Common myeloid progenitor, CD34-positive (primary cell): ENCODE measurements around the gene EN1.

Experiments
- CTCF ChIA-PET: fragments of 350-600 bp; sonication (Branson Sonifier 250); formaldehyde crosslinking; loops from one replicate; lab custom pipeline; 2021; ENCODE audit warnings: antibody characterized with exemption; lab: Charles Lee
- POLR2A ChIA-PET: fragments of 350-600 bp; sonication (Branson Sonifier 250); formaldehyde crosslinking; loops from one replicate; lab custom pipeline; 2021; ENCODE audit warnings: antibody characterized with exemption; lab: Charles Lee
- DNase-seq, 3 donors: peaks; one replicate each; pipeline versions ENCODE4 v3.0.0 to v3.0.0-alpha.2; 2013
- H3K27ac ChIP-seq, 2 experiments: 1 replicate in 1 of 2; 2 replicates in 1 of 2; pipeline ENCODE4 v1.7.0; 2013; ENCODE audit warnings: inconsistent platforms in 2 of 2, low read length in 2 of 2, mild to moderate bottlenecking in 2 of 2, low read depth in 1 of 2, moderate library complexity in 1 of 2; ENCODE audit not compliant: severe bottlenecking in 2 of 2, insufficient read depth in 1 of 2, poor library complexity in 1 of 2
- H3K27me3 ChIP-seq, 5 experiments: replicated peaks in 2 of 5; 1 replicate in 3 of 5; 2 replicates in 2 of 5; pipeline versions ENCODE4 v1.6.1 to v1.7.0; 2013; ENCODE audit warnings: low read length in 4 of 5, mild to moderate bottlenecking in 2 of 5, moderate library complexity in 2 of 5, inconsistent platforms in 1 of 5; ENCODE audit not compliant: insufficient read depth in 5 of 5, control insufficient read depth in 4 of 5
- H3K36me3 ChIP-seq, 4 experiments: 1 replicate in 2 of 4; 2 replicates in 2 of 4; pipeline versions ENCODE4 v1.6.1 to v1.7.0; 2013; ENCODE audit warnings: low read length in 3 of 4, control low read depth in 1 of 4, mild to moderate bottlenecking in 1 of 4; ENCODE audit not compliant: control insufficient read depth in 4 of 4, insufficient read depth in 4 of 4
- H3K4me1 ChIP-seq, 4 experiments: 1 replicate in 3 of 4; 2 replicates in 1 of 4; pipeline versions ENCODE4 v1.6.1 to v1.7.1; 2013; ENCODE audit warnings: low read length in 3 of 4, mild to moderate bottlenecking in 3 of 4, control low read depth in 1 of 4, inconsistent platforms in 1 of 4, moderate library complexity in 1 of 4; ENCODE audit not compliant: control insufficient read depth in 4 of 4, insufficient read depth in 4 of 4; ENCODE audit errors: control extremely low read depth in 1 of 4
- H3K4me3 ChIP-seq, 7 experiments: 1 replicate in 4 of 7; 2 replicates in 3 of 7; pipeline versions ENCODE4 v1.5.1 to v1.7.0; 2013; ENCODE audit warnings: mild to moderate bottlenecking in 7 of 7, low read length in 6 of 7, moderate library complexity in 6 of 7, inconsistent platforms in 2 of 7, low read depth in 2 of 7, control low read depth in 1 of 7; ENCODE audit not compliant: insufficient read depth in 4 of 7, control insufficient read depth in 1 of 7; ENCODE audit errors: extremely low read depth in 1 of 7
- H3K9me3 ChIP-seq, 5 experiments: 1 replicate in 4 of 5; 2 replicates in 1 of 5; pipeline versions ENCODE4 v1.6.1 to v1.7.1; 2013; ENCODE audit warnings: low read length in 4 of 5, mild to moderate bottlenecking in 2 of 5, inconsistent platforms in 1 of 5, low read depth in 1 of 5, moderate library complexity in 1 of 5; ENCODE audit not compliant: control insufficient read depth in 4 of 5, insufficient read depth in 2 of 5; ENCODE audit errors: control extremely low read depth in 1 of 5
- WGBS: methylation state at CpG from one replicate; pipeline ENCODE4 v1.1.5; 2013; ENCODE audit not compliant: insufficient coverage; 5-methylcytosine and 5-hydroxymethylcytosine counted together

The EN1 gene

DNA sequence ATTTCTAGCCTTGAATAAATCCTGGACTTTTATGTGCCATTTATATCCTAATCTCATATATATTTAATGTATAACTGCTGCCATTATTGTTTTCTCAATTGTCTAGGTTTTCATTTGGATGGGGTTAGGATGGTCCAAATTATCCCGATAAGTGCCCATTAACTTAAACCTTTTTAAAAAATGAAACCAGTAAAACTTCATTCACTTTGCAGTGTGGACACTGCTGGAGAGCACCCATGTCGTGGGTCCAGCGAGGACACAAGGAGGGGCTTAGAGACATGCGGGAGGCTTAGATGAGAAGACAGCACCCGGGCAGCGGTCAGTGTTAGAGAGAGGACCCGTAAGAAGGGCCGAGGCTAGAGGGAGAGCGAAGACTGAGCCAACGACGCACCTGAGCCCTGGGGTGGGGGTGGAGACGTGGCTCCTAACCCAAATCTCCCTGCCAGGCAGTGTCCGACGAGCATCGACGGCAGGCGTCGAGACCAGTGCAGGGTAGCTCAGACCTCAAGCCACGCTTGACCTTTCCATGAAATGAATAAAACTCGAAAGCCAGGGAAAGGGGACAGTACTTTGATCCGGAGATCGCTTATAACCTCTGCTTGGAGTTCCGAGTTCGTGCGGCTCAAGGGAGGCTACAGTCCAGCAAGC is 9.0 kb upstream of the EN1 start:
- 6% methylated on average over 24 of the region's 25 CpGs for WGBS
- CTCF ChIA-PET, result interaction anchor here (1.0 to 11.8 kb wide), 4 partner anchors 9 to 634 kb away, joined by 3 to 71 read pairs (median 13); partner anchors contain the start of gene EN1
- peaks cover 0 to 24% (median 10%) of the 10 kb centered on the region in 4 experiments for H3K4me1 ChIP-seq
- no peaks in the 10 kb centered on the region for H3K36me3 ChIP-seq
- H3K27ac ChIP-seq, result no peak overlapping the region
- peaks cover 0 to 3% (median 0%) of the 10 kb centered on the region in 5 experiments for H3K9me3 ChIP-seq
- POLR2A ChIA-PET, result no interaction called here
- no peak for DNase-seq
- H3K4me3 ChIP-seq, result peak overlapping the region in 2 of 7 experiments; percentile 68 to 71
- H3K27me3 ChIP-seq, result peaks cover 17 to 100% (median 78%) of the 10 kb centered on the region in 5 experiments

DNA sequence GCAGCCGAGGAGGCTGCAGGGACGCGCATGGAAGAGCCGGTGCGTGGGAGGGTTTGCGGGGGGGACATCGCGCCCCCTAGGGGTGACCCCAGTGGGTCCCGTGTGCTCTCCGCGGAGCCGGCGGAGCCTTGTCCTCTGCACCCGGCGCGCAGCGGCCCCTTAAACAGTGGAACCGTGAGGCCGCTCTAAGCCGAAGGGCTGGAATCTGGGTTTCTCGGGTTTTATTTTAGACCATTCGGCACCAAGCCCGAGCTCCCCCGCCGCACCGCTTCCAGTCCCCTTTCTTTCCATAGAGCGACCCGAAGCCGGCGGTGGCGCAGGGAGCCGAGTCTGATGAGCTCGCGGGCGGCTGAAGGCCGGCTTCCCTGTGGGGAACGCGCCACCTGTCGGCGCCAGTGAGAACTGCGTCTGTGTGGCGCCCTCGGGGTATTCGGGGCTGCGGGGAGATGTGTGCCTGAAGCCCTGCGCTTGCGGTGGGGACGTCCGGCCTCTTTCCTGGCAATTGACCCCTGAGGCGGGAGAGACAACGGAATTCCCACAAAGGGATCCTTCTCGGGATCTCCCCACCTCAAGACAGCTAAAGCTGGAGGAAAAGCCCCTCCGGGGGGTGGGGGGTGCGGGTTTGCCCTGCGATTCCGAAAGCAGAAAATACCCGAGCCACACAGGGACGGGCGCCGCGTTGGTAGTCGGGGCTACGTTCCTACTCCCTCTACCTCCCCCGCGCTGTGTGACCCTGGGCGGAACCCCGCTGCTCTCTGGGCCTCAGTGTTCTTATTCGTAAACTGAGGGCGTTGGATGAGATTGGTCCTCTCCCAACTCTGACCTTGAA is 8.2 kb upstream of the EN1 start:
- H3K27me3 ChIP-seq, result peaks cover 17 to 100% (median 84%) of the 10 kb centered on the region in 5 experiments
- H3K36me3 ChIP-seq, result no peaks in the 10 kb centered on the region
- peak; percentile 78 to 89 (median 88) for DNase-seq
- peak overlapping the region in 5 of 7 experiments; percentile 11 to 71 (median 43) for H3K4me3 ChIP-seq
- no peak overlapping the region for H3K27ac ChIP-seq
- H3K9me3 ChIP-seq, result peaks cover 0 to 5% (median 0%) of the 10 kb centered on the region in 5 experiments
- 0% methylated on average over 62 of the region's 69 CpGs for WGBS
- peaks cover 0 to 24% (median 10%) of the 10 kb centered on the region in 4 experiments for H3K4me1 ChIP-seq
- ChIA-PET CTCF (interaction anchor here (0.8 to 11.8 kb wide), 14 partner anchors 9 to 819 kb away, joined by 3 to 71 read pairs (median 4); no protein-coding TSS in a partner anchor), POLR2A (no interaction called here)

DNA sequence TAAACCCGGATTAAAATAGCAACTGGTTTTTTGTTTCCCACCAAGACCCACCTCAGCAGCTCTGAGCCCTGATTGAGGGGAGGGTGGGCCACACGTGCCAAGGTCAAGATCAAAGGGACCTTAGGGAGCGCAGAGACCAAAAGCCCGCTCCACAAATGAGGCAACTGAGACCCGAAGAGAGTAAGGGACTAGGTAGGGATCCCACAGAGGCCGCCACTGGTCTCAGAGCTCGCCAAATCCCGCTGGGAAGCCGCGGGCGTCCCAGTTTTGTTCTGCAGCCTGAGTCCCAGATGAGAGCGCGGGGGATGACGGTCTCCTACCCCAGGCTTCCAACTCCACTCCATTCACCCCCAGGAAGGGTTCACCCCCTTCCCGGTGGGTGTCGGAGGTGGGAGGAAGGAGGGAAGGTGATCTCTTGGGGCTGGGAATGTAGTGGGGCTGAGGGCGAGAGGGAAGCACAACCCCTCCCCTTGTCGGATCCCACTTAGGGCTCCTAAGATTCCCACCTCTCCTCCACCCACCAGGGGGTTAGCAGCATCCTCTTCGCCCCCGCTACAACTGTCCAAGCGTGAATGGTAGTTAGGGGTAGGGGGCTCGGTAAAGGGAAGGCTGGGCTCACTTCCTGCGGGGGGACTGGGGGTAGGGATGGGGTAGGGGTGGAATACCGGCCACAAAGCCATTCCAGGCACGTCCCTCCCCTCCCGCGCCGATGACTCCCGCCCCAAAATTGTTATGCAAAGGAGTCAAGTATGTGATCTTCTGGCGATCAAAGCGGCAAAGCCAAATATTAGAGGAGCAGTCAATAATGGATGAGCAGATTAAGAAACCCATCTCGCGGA is 7.3 kb upstream of the EN1 start:
- Histone ChIP-seq H3K36me3 (no peaks in the 10 kb centered on the region), H3K27me3 (peaks cover 11 to 100% (median 85%) of the 10 kb centered on the region in 5 experiments), H3K4me1 (peaks cover 0 to 24% (median 10%) of the 10 kb centered on the region in 4 experiments), H3K9me3 (peaks cover 0 to 5% (median 0%) of the 10 kb centered on the region in 5 experiments), H3K27ac (no peak overlapping the region), H3K4me3 (no peak overlapping the region)
- WGBS, result 8% methylated on average over 5 of the region's 33 CpGs
- ChIA-PET POLR2A (no interaction called here), CTCF (interaction anchor here (0.8 to 11.8 kb wide), 15 partner anchors 9 to 818 kb away, joined by 3 to 71 read pairs (median 4); no protein-coding TSS in a partner anchor)
- no peak for DNase-seq

DNA sequence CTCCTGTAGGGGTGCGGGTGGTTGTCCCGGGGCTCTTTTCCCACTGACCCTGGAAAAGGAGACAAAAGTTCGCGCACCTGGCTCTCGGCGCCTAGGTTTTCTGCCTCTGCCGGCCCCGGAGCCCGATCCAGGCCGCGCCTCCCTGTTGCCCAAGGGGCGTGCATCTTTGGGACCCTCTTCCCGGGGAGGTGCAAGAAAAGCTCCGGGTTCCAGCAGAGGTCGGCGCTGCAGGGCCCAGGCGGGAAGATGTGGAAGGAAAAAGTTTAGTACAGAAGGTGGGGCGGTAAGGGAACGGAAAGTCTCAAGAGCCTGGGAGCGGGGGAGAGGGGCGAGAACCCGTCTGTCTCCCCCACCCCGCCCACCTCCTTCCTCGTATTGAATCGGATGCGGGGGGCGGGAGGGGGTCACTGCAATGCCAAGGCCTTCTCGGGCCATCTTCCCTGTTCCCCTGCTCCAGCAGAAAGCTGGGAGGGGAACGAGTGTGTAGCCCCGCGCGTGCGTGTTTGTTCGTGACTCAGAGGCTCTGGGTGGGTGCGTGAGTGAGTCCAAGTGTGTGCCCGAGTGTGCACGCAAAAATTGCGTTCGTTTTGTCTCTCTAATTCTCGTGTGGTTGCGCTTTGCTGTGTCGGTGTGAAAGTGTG is 6.3 kb upstream of the EN1 start:
- WGBS, result under 1% methylated on average over 24 of the region's 42 CpGs
- peaks cover 0 to 20% (median 10%) of the 10 kb centered on the region in 4 experiments for H3K4me1 ChIP-seq
- no peak for DNase-seq
- H3K27ac ChIP-seq, result no peak overlapping the region
- no peaks in the 10 kb centered on the region for H3K36me3 ChIP-seq
- POLR2A ChIA-PET, result no interaction called here
- peaks cover 14 to 100% (median 87%) of the 10 kb centered on the region in 5 experiments for H3K27me3 ChIP-seq
- CTCF ChIA-PET, result interaction anchor here (1.7 kb wide), 1 partner anchor 9 kb away, joined by 7 read pairs; no protein-coding TSS in a partner anchor
- H3K4me3 ChIP-seq, result no peak overlapping the region
- H3K9me3 ChIP-seq, result peaks cover 0 to 3% (median 0%) of the 10 kb centered on the region in 5 experiments

DNA sequence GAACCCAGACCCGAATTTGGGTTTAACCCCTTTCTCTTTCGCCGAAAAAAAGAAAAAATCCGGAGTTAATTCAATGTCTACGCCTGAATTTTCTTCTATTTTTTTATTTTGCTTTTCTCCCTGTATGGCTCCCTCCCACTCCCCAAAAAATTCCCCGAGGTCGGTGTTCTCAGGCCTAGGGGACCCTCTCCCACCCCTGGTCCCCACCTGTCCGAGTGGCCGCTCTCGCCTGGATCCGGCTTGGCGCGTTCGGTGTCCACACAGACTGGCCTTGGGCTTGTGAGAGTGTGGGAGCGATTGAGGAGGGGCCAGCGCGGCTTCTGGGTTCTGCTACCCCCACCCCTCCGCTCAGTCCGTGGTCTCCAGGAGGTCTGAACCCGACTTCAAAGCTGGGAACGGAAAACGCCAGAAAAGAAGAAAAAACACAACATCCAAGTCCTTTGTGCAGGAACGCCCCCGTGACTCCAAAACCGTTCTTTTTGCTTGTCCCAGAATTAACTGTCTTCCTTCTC is 5.7 kb upstream of the EN1 start:
- ChIA-PET POLR2A (no interaction called here), CTCF (interaction anchor here (1.7 kb wide), 1 partner anchor 8 kb away, joined by 7 read pairs; no protein-coding TSS in a partner anchor)
- peaks cover 14 to 100% (median 87%) of the 10 kb centered on the region in 5 experiments for H3K27me3 ChIP-seq
- no peak overlapping the region for H3K27ac ChIP-seq
- peaks cover 0 to 3% (median 0%) of the 10 kb centered on the region in 5 experiments for H3K9me3 ChIP-seq
- no peaks in the 10 kb centered on the region for H3K36me3 ChIP-seq
- H3K4me1 ChIP-seq, result peaks cover 0 to 20% (median 8%) of the 10 kb centered on the region in 4 experiments
- WGBS, result 7% methylated on average over 15 of the region's 25 CpGs
- no peak for DNase-seq
- H3K4me3 ChIP-seq, result no peak overlapping the region

DNA sequence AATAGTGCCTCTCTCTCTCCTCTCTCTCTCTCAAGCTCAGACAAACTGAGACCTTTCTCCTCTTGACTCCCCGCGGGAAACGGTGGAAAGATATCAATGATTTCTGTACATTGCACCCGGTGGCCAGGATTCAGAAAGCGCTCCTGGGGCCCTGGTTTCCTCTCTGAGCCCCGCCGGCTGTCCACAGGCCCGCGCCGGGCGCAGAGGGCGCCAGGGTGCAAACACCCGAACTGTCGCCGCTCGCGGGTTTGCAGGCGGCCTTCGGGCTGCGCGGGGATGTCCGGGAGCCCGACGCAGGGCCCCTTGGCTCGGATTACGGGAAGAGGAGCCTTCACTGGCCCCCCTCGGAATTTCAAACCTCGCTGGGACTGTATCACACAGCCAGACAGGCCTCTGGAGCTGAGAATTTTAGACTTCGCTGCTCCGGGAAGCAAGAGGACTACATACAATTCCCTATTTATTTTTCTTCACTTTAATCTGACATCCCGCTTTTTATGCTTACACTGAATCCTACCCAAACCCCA is 5.2 kb upstream of the EN1 start:
- Histone ChIP-seq H3K36me3 (no peaks in the 10 kb centered on the region), H3K9me3 (peaks cover 0 to 3% (median 0%) of the 10 kb centered on the region in 5 experiments), H3K4me1 (peaks cover 0 to 20% (median 9%) of the 10 kb centered on the region in 4 experiments), H3K27ac (no peak overlapping the region), H3K27me3 (peaks cover 14 to 100% (median 90%) of the 10 kb centered on the region in 5 experiments), H3K4me3 (no peak overlapping the region)
- CTCF ChIA-PET, result interaction anchor here (1.7 kb wide), 1 partner anchor 8 kb away, joined by 7 read pairs; no protein-coding TSS in a partner anchor
- WGBS, result under 1% methylated on average over 27 of the region's 31 CpGs
- POLR2A ChIA-PET, result no interaction called here
- DNase-seq, result no peak
